OCI-M1 (cell line): Measurements from ENCODE around the gene PRR13.
"Not testable (repeated sequence)": the region's sequence is repeated elsewhere in the genome, so short reads cannot be mapped to it uniquely, and the experiment has no call there.

Experiments
- DNase-seq: peaks from one replicate; lab custom pipeline; 2025; lab: John Stamatoyannopoulos, UW

PRR13 gene

GRCh38 chr12:53441040-53441833 is at the start of gene PRR13:
Gene PRR13 (plus strand): TSS chr12:53441734. CDS start chr12:53442715, 981 bp downstream.
- peak; percentile 99 for DNase-seq

- DNase-seq = no peak
Measured at GRCh38 chr12:53399896-53400295, 41.6 kb upstream of the PRR13 start.

GRCh38 chr12:53402351-53402750 is 39.2 kb upstream of the PRR13 start:
- not testable (repeated sequence) for DNase-seq

GRCh38 chr12:53402871-53403270 is 38.7 kb upstream of the PRR13 start:
- no peak for DNase-seq

GRCh38 chr12:53410951-53411350 is 30.6 kb upstream of the PRR13 start:
- DNase-seq = no peak

- no peak for DNase-seq
Measured at GRCh38 chr12:53413485-53414204, 27.9 kb upstream of the PRR13 start.

- peak; percentile 52 for DNase-seq
Measured at GRCh38 chr12:53414756-53415417, 26.6 kb upstream of the PRR13 start.

GRCh38 chr12:53415752-53416389 is 25.7 kb upstream of the PRR13 start:
- DNase-seq = not testable (repeated sequence)

- peak; percentile 81 for DNase-seq
Measured at GRCh38 chr12:53417291-53417816, 24.2 kb upstream of the PRR13 start.

- no peak for DNase-seq
Measured at GRCh38 chr12:53418221-53418620, 23.3 kb upstream of the PRR13 start.

GRCh38 chr12:53419756-53420155 is 21.8 kb upstream of the PRR13 start:
- no peak for DNase-seq

- DNase-seq = not testable (repeated sequence)
Measured at GRCh38 chr12:53422247-53422646, 19.3 kb upstream of the PRR13 start.

GRCh38 chr12:53423597-53423996 is 17.9 kb upstream of the PRR13 start, which contains the start of gene AMHR2:
Gene AMHR2 (plus strand): TSS chr12:53423855. CDS start chr12:53423935, 80 bp downstream.
- DNase-seq = no peak

- peak; percentile 90 for DNase-seq
Measured at GRCh38 chr12:53424626-53425514, 16.7 kb upstream of the PRR13 start.

- DNase-seq = peak; percentile 56
Measured at GRCh38 chr12:53425515-53426150, 15.9 kb upstream of the PRR13 start.

GRCh38 chr12:53427905-53428594 is 13.5 kb upstream of the PRR13 start:
- DNase-seq = no peak

- DNase-seq = no peak
Measured at GRCh38 chr12:53428741-53429140, 12.8 kb upstream of the PRR13 start.

GRCh38 chr12:53430116-53430515 is 11.4 kb upstream of the PRR13 start:
- no peak for DNase-seq

- DNase-seq = no peak
Measured at GRCh38 chr12:53431187-53431586, 10.3 kb upstream of the PRR13 start.

GRCh38 chr12:53435326-53435725 is 6.2 kb upstream of the PRR13 start:
- not testable (repeated sequence) for DNase-seq
